HepG2 (cell line): ENCODE data around the gene MYL11. TPM values are rescaled to one million over a fixed set of nuclear protein-coding genes. Genes with fewer than 3 reads are reported as not detected.

Source experiments
- GABPB1 ChIP-seq: IDR thresholded peaks from 2 replicates; pipeline ENCODE4 v1.6.1; 2016; ENCODE audit warnings: mild to moderate bottlenecking, missing genetic modification reagents, moderate library complexity, missing compliant biosample characterization
- NR2C2 ChIP-seq: sonication (generic); formaldehyde crosslinking; IDR thresholded peaks from 2 replicates; pipeline ENCODE4 v1.4.0; 2020; ENCODE audit warnings: missing genetic modification reagents, mild to moderate bottlenecking, moderate library complexity, borderline replicate concordance
- PHF5A ChIP-seq: IDR thresholded peaks from one replicate; pipeline ENCODE4 v1.6.1; 2018; ENCODE audit warnings: low read depth, missing genetic modification reagents; ENCODE audit not compliant: unreplicated experiment
- POLR2A ChIP-seq, 2 experiments: IDR thresholded peaks; 2 replicates each; pipeline ENCODE4 v1.6.1; 2011; ENCODE audit warnings: low read depth in 2 of 2, low read length in 2 of 2, mild to moderate bottlenecking in 1 of 2, moderate library complexity in 1 of 2; ENCODE audit not compliant: insufficient read depth in 1 of 2
- SALL1 ChIP-seq: sonication (generic); formaldehyde crosslinking; IDR thresholded peaks from 2 replicates; pipeline ENCODE4 v1.8.0; 2022; ENCODE audit warnings: mild to moderate bottlenecking, missing genetic modification reagents
- TOE1 ChIP-seq: sonication (generic); formaldehyde crosslinking; IDR thresholded peaks from 2 replicates; pipeline ENCODE4 v1.4.0; 2020; ENCODE audit warnings: mild to moderate bottlenecking, missing genetic modification reagents
- TOPORS ChIP-seq: sonication (generic); formaldehyde crosslinking; IDR thresholded peaks from 2 replicates; pipeline ENCODE4 v1.8.0; 2023; ENCODE audit warnings: mild to moderate bottlenecking, missing genetic modification reagents
- YY1 ChIP-seq: IDR thresholded peaks from 2 replicates; pipeline ENCODE4 v1.6.1; 2011; ENCODE audit warnings: low read length, low read depth, moderate library complexity, mild to moderate bottlenecking; ENCODE audit not compliant: insufficient read depth, insufficient replicate concordance
- ZNF567 ChIP-seq: sonication (generic); formaldehyde crosslinking; IDR thresholded peaks from 2 replicates; pipeline ENCODE4 v1.8.1; 2023; ENCODE audit warnings: mild to moderate bottlenecking, missing genetic modification reagents, borderline replicate concordance
- polyA plus RNA-seq, 8 experiments: library from polyadenylated mRNA; depleted of rRNA in 3 of 8; stranded (reverse) in 7 of 8; unstranded in 1 of 8; fragments of >200 nt; fragmentation: Illumina TruSeq in 4 of 8; extraction: Trizol in 4 of 8; gene quantifications; 2 replicates each; pipeline versions ENCODE4 v1.2.1 to v1.2.3, GENCODE V29; 2011 to 2016; ENCODE audit warnings: low read depth in 4 of 8, missing spikeins in 1 of 8, mixed read lengths in 1 of 8; ENCODE audit not compliant: insufficient read depth in 1 of 8
- total RNA-seq, 5 experiments: library from RNA; depleted of rRNA; stranded (reverse); fragments of >200 nt; fragmentation: Illumina TruSeq; extraction: Trizol; gene quantifications; 2 replicates each; pipeline ENCODE4 v1.2.3, GENCODE V29; 2016; ENCODE audit warnings: low read depth in 1 of 5
- TF ChIP-seq, protein P1 (sequence below): sonication (generic); formaldehyde crosslinking; IDR thresholded peaks from 2 replicates; pipeline ENCODE4 v1.4.0; 2020; ENCODE audit warnings: missing genetic modification reagents
- TF ChIP-seq, protein P2 (sequence below): sonication (generic); formaldehyde crosslinking; IDR thresholded peaks from 2 replicates; pipeline ENCODE4 v1.8.1; 2022; ENCODE audit warnings: low read depth, mild to moderate bottlenecking, missing genetic modification reagents
- TF ChIP-seq, protein P3 (sequence below): sonication (generic); formaldehyde crosslinking; IDR thresholded peaks from 2 replicates; pipeline ENCODE4 v1.4.0; 2020; ENCODE audit warnings: missing genetic modification reagents, low read depth, mild to moderate bottlenecking, borderline replicate concordance
- TF ChIP-seq, protein P4 (sequence below): IDR thresholded peaks from 2 replicates; pipeline ENCODE4 v1.6.1; 2016; ENCODE audit warnings: missing biosample characterization, missing genetic modification reagents, low read depth
- TF ChIP-seq, protein P5 (sequence below): sonication (generic); formaldehyde crosslinking; IDR thresholded peaks from 2 replicates; pipeline ENCODE4 v1.5.0; 2020; ENCODE audit warnings: mild to moderate bottlenecking, missing genetic modification reagents, borderline replicate concordance

MYL11 gene
- total and polyA plus RNA-seq, 2 of the 13 experiments (the other 11 are each of a cell fraction or from before 2014, with no cell fraction given) = not detected

DNA sequence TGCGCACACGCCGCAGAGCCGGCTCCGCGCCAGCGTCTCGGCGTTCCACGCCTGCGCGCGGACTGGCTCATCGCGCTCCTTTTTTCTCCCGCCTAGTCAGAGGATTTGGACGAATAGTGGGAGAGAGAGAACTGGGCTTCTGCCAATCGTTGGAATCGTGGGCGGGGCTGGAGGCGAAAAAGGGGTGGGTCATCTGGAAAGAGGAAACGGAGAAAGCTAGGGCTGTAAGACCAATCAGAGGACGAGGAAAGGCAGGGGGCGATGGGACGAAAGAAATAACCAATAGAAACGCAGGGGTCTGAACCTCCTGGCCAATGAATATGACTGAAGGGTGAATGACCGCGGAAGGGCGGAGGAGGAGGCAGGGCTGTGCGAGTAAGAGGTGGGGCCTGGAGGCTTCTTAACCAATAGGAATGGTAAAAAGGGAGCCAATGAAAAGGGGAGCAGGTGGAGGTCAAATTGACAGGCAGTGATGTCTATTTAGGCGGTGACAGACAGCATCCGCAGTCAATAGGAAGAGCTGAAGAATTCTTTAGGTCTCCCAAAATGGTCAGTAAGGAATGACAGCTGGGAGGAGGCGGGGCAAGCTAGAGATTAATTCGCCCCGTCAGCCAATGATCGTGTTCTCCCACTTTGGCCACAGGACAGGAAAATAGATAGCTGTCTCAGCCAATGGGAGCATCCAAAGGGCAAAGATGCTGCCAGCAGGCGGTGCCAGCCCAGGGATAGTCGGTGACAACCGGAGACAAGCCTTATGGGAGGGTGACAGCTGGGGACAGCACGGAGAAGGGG lies 4.0 kb upstream of the MYL11 start, which contains the start of gene TBC1D10B (continued):
- peak; percentile 32 for TF ChIP-seq PHF5A (CRISPR knock-in tag)
- TF ChIP-seq GABPB1 (CRISPR knock-in tag) = peak; percentile 74
- no peak for TF ChIP-seq TOPORS
- TF ChIP-seq ZNF567 (CRISPR knock-in tag) = no peak; the same call in 1 of the 2 replicates
- TF ChIP-seq TOE1 (CRISPR knock-in tag) = no peak
- peak; percentile 66 for TF ChIP-seq NR2C2
- peak; percentile 11; the same call in 1 of the 2 replicates for TF ChIP-seq SALL1 (CRISPR knock-in tag)
- TF ChIP-seq, protein P1, sequence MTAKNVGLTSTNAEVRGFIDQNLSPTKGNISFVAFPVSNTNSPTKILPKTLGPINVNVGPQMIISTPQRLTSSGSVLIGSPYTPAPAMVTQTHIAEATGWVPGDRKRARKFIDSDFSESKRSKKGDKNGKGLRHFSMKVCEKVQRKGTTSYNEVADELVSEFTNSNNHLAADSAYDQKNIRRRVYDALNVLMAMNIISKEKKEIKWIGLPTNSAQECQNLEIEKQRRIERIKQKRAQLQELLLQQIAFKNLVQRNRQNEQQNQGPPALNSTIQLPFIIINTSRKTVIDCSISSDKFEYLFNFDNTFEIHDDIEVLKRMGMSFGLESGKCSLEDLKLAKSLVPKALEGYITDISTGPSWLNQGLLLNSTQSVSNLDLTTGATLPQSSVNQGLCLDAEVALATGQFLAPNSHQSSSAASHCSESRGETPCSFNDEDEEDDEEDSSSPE = peak; percentile 82
- TF ChIP-seq, protein P2, sequence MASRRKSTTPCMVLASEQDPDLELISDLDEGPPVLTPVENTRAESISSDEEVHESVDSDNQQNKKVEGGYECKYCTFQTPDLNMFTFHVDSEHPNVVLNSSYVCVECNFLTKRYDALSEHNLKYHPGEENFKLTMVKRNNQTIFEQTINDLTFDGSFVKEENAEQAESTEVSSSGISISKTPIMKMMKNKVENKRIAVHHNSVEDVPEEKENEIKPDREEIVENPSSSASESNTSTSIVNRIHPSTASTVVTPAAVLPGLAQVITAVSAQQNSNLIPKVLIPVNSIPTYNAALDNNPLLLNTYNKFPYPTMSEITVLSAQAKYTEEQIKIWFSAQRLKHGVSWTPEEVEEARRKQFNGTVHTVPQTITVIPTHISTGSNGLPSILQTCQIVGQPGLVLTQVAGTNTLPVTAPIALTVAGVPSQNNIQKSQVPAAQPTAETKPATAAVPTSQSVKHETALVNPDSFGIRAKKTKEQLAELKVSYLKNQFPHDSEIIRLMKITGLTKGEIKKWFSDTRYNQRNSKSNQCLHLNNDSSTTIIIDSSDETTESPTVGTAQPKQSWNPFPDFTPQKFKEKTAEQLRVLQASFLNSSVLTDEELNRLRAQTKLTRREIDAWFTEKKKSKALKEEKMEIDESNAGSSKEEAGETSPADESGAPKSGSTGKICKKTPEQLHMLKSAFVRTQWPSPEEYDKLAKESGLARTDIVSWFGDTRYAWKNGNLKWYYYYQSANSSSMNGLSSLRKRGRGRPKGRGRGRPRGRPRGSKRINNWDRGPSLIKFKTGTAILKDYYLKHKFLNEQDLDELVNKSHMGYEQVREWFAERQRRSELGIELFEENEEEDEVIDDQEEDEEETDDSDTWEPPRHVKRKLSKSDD (CRISPR knock-in tag) = no peak
- TF ChIP-seq, protein P3, sequence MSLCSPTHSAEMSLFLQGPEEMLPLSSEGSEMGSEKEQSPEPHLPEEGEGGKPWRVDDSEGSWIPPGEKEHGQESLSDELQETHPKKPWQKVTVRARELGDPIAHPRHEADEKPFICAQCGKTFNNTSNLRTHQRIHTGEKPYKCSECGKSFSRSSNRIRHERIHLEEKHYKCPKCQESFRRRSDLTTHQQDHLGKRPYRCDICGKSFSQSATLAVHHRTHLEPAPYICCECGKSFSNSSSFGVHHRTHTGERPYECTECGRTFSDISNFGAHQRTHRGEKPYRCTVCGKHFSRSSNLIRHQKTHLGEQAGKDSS (CRISPR knock-in tag) = 0 out of 2 replicates have a peak, but pooled peaks have one; percentile 16
- TF ChIP-seq, protein P4, sequence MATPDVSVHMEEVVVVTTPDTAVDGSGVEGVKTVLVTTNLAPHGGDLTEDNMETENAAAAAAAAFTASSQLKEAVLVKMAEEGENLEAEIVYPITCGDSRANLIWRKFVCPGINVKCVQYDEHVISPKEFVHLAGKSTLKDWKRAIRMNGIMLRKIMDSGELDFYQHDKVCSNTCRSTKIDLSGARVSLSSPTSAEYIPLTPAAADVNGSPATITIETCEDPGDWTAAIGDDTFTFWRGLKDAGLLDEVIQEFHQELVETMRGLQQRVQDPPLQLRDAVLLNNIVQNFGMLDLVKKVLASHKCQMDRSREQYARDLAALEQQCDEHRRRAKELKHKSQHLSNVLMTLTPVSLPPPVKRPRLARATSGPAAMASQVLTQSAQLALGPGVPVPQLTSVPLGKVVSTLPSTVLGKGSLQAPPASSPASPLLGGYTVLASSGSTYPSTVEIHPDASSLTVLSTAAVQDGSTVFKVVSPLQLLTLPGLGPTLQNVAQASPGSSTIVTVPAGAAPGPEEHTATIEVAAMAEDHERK (CRISPR knock-in tag) = peak; percentile 14; the same call in 1 of the 2 replicates
- TF ChIP-seq POLR2A (IDR thresholded peaks at IDR 0.05; ENCODE audit: insufficient read depth in 1 of 2, low read depth in 2 of 2, low read length in 2 of 2) = peak in 1 of 2 experiments; percentile 77; a peak in 2 of 4 replicates
- TF ChIP-seq, protein P5, sequence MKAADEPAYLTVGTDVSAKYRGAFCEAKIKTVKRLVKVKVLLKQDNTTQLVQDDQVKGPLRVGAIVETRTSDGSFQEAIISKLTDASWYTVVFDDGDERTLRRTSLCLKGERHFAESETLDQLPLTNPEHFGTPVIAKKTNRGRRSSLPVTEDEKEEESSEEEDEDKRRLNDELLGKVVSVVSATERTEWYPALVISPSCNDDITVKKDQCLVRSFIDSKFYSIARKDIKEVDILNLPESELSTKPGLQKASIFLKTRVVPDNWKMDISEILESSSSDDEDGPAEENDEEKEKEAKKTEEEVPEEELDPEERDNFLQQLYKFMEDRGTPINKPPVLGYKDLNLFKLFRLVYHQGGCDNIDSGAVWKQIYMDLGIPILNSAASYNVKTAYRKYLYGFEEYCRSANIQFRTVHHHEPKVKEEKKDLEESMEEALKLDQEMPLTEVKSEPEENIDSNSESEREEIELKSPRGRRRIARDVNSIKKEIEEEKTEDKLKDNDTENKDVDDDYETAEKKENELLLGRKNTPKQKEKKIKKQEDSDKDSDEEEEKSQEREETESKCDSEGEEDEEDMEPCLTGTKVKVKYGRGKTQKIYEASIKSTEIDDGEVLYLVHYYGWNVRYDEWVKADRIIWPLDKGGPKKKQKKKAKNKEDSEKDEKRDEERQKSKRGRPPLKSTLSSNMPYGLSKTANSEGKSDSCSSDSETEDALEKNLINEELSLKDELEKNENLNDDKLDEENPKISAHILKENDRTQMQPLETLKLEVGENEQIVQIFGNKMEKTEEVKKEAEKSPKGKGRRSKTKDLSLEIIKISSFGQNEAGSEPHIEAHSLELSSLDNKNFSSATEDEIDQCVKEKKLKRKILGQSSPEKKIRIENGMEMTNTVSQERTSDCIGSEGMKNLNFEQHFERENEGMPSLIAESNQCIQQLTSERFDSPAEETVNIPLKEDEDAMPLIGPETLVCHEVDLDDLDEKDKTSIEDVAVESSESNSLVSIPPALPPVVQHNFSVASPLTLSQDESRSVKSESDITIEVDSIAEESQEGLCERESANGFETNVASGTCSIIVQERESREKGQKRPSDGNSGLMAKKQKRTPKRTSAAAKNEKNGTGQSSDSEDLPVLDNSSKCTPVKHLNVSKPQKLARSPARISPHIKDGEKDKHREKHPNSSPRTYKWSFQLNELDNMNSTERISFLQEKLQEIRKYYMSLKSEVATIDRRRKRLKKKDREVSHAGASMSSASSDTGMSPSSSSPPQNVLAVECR (CRISPR knock-in tag) = peak; percentile 66; the same call in 1 of the 2 replicates
- TF ChIP-seq YY1 = peak; percentile 32
